ENCODE results near the gene PMEPA1.

Gene PMEPA1

GRCh38 chr20:57622579-57623381, 87.0 kb downstream of the PMEPA1 start:
- DNase-seq (ENCODE audit: low read depth in 2 of 2) = peak in 1 of 2 donors; percentile 65

GRCh38 chr20:57622201-57622570, 87.6 kb downstream of the PMEPA1 start:
- DNase-seq (ENCODE audit: low read depth in 2 of 2) = no peak

GRCh38 chr20:57621421-57622200, 88.2 kb downstream of the PMEPA1 start:
- no peak for DNase-seq (ENCODE audit: low read depth in 2 of 2)

- DNase-seq (ENCODE audit: low read depth in 2 of 2) = no peak
Observed at GRCh38 chr20:57620999-57621398, 88.8 kb downstream of the PMEPA1 start.

- DNase-seq (ENCODE audit: low read depth in 2 of 2) = no peak
Observed at GRCh38 chr20:57620274-57620990, 89.4 kb downstream of the PMEPA1 start, which contains the start of gene ZBP1. Gene ZBP1, minus strand, starts transcription at chr20:57620426. Its CDS starts 131 bp downstream, at chr20:57620295.

GRCh38 chr20:57619051-57619831, 90.6 kb downstream of the PMEPA1 start:
- DNase-seq (ENCODE audit: low read depth in 2 of 2) = peak; percentile 46 to 47

GRCh38 chr20:57618764-57619050, 91.1 kb downstream of the PMEPA1 start:
- DNase-seq (ENCODE audit: low read depth in 2 of 2) = no peak

- DNase-seq (ENCODE audit: low read depth in 2 of 2) = no peak
Observed at GRCh38 chr20:57618091-57618763, 91.6 kb downstream of the PMEPA1 start.

GRCh38 chr20:57617079-57617795, 92.6 kb downstream of the PMEPA1 start:
- DNase-seq (ENCODE audit: low read depth in 2 of 2) = no peak

GRCh38 chr20:57616143-57616951, 93.5 kb downstream of the PMEPA1 start:
- DNase-seq (ENCODE audit: low read depth in 2 of 2) = no peak

- no peak for DNase-seq (ENCODE audit: low read depth in 2 of 2)
Observed at GRCh38 chr20:57615445-57615811, 94.4 kb downstream of the PMEPA1 start.

- DNase-seq (ENCODE audit: low read depth in 2 of 2) = no peak
Observed at GRCh38 chr20:57614490-57615444, 95.0 kb downstream of the PMEPA1 start.

- DNase-seq (ENCODE audit: low read depth in 2 of 2) = no peak
Observed at GRCh38 chr20:57613481-57613921, 96.3 kb downstream of the PMEPA1 start.

GRCh38 chr20:57612916-57613315, 96.9 kb downstream of the PMEPA1 start:
- DNase-seq (ENCODE audit: low read depth in 2 of 2) = no peak

GRCh38 chr20:57612436-57612835, 97.4 kb downstream of the PMEPA1 start:
- DNase-seq (ENCODE audit: low read depth in 2 of 2) = no peak

- no peak for DNase-seq (ENCODE audit: low read depth in 2 of 2)
Observed at GRCh38 chr20:57611586-57612311, 98.1 kb downstream of the PMEPA1 start.

GRCh38 chr20:57610261-57610952, 99.4 kb downstream of the PMEPA1 start:
- no peak for DNase-seq (ENCODE audit: low read depth in 2 of 2)
